NCI-H1092 treated with DMSO at 0.1 percent for 48 hours (cell line): ENCODE data around the gene FYCO1.

Experiments used
- DNase-seq: peaks from one replicate; lab custom pipeline; 2025; lab: John Stamatoyannopoulos, UW

FYCO1 gene

GRCh38 chr3:45943207-45943846, 52.3 kb downstream of the FYCO1 start, which contains the start of gene CXCR6:
Gene CXCR6 (plus strand): TSS chr3:45943464. CDS start chr3:45946482, 3,018 bp downstream.
- no peak for DNase-seq

- DNase-seq = no peak
Measured at GRCh38 chr3:45942051-45942825, 53.4 kb downstream of the FYCO1 start.

GRCh38 chr3:45940781-45941365, 54.8 kb downstream of the FYCO1 start:
- DNase-seq = no peak

- DNase-seq = no peak
Measured at GRCh38 chr3:45940004-45940780, 55.4 kb downstream of the FYCO1 start.

- no peak for DNase-seq
Measured at GRCh38 chr3:45939341-45939771, 56.3 kb downstream of the FYCO1 start.

GRCh38 chr3:45938864-45939263, 56.8 kb downstream of the FYCO1 start:
- peak; percentile 78 for DNase-seq

- no peak for DNase-seq
Measured at GRCh38 chr3:45938043-45938435, 57.6 kb downstream of the FYCO1 start.

GRCh38 chr3:45937206-45938042, 58.2 kb downstream of the FYCO1 start:
- DNase-seq = no peak

GRCh38 chr3:45936261-45936660, 59.4 kb downstream of the FYCO1 start:
- DNase-seq = no peak

- DNase-seq = no peak
Measured at GRCh38 chr3:45933591-45933990, 62.0 kb downstream of the FYCO1 start.

GRCh38 chr3:45932112-45932511, 63.5 kb downstream of the FYCO1 start:
- DNase-seq = no peak

- no peak for DNase-seq
Measured at GRCh38 chr3:45931496-45931895, 64.1 kb downstream of the FYCO1 start.

GRCh38 chr3:45929042-45929679, 66.5 kb downstream of the FYCO1 start:
- DNase-seq = no peak

- no peak for DNase-seq
Measured at GRCh38 chr3:45927881-45928280, 67.7 kb downstream of the FYCO1 start.

- DNase-seq = no peak
Measured at GRCh38 chr3:45923755-45924154, 71.9 kb downstream of the FYCO1 start.

- no peak for DNase-seq
Measured at GRCh38 chr3:45922950-45923590, 72.6 kb downstream of the FYCO1 start.

- DNase-seq = no peak
Measured at GRCh38 chr3:45922039-45922326, 73.6 kb downstream of the FYCO1 start.

GRCh38 chr3:45921158-45922038, 74.2 kb downstream of the FYCO1 start:
- DNase-seq = no peak

- DNase-seq = no peak
Measured at GRCh38 chr3:45917146-45917898, 78.3 kb downstream of the FYCO1 start.
